GM15510 (cell line): ENCODE data around the gene MCCD1.

Experiments used
- POLR2A ChIP-seq: IDR thresholded peaks from 3 replicates; pipeline ENCODE4 v1.6.1; 2011; ENCODE audit warnings: borderline replicate concordance; ENCODE audit not compliant: insufficient read length; ENCODE audit errors: extremely low read depth

The MCCD1 gene

DNA sequence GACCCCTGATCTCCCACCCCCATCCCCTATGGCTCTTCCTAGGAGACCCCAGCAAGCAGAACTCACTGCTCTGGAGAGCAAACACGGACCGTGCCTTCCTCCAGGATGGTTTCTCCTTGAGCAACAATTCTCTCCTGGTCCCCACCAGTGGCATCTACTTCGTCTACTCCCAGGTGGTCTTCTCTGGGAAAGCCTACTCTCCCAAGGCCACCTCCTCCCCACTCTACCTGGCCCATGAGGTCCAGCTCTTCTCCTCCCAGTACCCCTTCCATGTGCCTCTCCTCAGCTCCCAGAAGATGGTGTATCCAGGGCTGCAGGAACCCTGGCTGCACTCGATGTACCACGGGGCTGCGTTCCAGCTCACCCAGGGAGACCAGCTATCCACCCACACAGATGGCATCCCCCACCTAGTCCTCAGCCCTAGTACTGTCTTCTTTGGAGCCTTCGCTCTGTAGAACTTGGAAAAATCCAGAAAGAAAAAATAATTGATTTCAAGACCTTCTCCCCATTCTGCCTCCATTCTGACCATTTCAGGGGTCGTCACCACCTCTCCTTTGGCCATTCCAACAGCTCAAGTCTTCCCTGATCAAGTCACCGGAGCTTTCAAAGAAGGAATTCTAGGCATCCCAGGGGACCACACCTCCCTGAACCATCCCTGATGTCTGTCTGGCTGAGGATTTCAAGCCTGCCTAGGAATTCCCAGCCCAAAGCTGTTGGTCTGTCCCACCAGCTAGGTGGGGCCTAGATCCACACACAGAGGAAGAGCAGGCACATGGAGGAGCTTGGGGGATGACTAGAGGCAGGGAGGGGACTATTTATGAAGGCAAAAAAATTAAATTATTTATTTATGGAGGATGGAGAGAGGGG lies 44.7 kb downstream of the MCCD1 start:
- no peak for TF ChIP-seq POLR2A

DNA sequence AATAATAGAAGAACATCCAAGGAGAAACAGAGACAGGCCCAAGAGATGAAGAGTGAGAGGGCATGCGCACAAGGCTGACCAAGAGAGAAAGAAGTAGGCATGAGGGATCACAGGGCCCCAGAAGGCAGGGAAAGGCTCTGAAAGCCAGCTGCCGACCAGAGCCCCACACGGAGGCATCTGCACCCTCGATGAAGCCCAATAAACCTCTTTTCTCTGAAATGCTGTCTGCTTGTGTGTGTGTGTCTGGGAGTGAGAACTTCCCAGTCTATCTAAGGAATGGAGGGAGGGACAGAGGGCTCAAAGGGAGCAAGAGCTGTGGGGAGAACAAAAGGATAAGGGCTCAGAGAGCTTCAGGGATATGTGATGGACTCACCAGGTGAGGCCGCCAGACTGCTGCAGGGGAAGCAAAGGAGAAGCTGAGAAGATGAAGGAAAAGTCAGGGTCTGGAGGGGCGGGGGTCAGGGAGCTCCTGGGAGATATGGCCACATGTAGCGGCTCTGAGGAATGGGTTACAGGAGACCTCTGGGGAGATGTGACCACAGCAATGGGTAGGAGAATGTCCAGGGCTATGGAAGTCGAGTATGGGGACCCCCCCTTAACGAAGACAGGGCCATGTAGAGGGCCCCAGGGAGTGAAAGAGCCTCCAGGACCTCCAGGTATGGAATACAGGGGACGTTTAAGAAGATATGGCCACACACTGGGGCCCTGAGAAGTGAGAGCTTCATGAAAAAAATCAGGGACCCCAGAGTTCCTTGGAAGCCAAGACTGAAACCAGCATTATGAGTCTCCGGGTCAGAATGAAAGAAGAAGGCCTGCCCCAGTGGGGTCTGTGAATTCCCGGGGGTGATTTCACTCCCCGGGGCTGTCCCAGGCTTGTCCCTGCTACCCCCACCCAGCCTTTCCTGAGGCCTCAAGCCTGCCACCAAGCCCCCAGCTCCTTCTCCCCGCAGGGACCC lies 45.6 kb downstream of the MCCD1 start:
- TF ChIP-seq POLR2A = peak; percentile 48

DNA sequence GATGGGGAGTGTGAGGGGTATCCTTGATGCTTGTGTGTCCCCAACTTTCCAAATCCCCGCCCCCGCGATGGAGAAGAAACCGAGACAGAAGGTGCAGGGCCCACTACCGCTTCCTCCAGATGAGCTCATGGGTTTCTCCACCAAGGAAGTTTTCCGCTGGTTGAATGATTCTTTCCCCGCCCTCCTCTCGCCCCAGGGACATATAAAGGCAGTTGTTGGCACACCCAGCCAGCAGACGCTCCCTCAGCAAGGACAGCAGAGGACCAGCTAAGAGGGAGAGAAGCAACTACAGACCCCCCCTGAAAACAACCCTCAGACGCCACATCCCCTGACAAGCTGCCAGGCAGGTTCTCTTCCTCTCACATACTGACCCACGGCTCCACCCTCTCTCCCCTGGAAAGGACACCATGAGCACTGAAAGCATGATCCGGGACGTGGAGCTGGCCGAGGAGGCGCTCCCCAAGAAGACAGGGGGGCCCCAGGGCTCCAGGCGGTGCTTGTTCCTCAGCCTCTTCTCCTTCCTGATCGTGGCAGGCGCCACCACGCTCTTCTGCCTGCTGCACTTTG lies 46.7 kb downstream of the MCCD1 start, which contains the start of gene TNF:
Gene TNF (plus strand): TSS at position 231 of the 567 bp plus-strand sequence. CDS start 177 bp downstream, at position 408.
- TF ChIP-seq POLR2A = peak; percentile 99

DNA sequence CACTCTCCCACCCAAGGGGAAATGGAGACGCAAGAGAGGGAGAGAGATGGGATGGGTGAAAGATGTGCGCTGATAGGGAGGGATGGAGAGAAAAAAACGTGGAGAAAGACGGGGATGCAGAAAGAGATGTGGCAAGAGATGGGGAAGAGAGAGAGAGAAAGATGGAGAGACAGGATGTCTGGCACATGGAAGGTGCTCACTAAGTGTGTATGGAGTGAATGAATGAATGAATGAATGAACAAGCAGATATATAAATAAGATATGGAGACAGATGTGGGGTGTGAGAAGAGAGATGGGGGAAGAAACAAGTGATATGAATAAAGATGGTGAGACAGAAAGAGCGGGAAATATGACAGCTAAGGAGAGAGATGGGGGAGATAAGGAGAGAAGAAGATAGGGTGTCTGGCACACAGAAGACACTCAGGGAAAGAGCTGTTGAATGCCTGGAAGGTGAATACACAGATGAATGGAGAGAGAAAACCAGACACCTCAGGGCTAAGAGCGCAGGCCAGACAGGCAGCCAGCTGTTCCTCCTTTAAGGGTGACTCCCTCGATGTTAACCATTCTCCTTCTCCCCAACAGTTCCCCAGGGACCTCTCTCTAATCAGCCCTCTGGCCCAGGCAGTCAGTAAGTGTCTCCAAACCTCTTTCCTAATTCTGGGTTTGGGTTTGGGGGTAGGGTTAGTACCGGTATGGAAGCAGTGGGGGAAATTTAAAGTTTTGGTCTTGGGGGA lies 47.4 kb downstream of the MCCD1 start:
- no peak for TF ChIP-seq POLR2A

DNA sequence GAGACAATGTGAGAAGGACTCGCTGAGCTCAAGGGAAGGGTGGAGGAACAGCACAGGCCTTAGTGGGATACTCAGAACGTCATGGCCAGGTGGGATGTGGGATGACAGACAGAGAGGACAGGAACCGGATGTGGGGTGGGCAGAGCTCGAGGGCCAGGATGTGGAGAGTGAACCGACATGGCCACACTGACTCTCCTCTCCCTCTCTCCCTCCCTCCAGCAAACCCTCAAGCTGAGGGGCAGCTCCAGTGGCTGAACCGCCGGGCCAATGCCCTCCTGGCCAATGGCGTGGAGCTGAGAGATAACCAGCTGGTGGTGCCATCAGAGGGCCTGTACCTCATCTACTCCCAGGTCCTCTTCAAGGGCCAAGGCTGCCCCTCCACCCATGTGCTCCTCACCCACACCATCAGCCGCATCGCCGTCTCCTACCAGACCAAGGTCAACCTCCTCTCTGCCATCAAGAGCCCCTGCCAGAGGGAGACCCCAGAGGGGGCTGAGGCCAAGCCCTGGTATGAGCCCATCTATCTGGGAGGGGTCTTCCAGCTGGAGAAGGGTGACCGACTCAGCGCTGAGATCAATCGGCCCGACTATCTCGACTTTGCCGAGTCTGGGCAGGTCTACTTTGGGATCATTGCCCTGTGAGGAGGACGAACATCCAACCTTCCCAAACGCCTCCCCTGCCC lies 48.3 kb downstream of the MCCD1 start:
- no peak for TF ChIP-seq POLR2A

DNA sequence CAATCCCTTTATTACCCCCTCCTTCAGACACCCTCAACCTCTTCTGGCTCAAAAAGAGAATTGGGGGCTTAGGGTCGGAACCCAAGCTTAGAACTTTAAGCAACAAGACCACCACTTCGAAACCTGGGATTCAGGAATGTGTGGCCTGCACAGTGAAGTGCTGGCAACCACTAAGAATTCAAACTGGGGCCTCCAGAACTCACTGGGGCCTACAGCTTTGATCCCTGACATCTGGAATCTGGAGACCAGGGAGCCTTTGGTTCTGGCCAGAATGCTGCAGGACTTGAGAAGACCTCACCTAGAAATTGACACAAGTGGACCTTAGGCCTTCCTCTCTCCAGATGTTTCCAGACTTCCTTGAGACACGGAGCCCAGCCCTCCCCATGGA lies 48.8 kb downstream of the MCCD1 start:
- TF ChIP-seq POLR2A = peak; percentile 8

DNA sequence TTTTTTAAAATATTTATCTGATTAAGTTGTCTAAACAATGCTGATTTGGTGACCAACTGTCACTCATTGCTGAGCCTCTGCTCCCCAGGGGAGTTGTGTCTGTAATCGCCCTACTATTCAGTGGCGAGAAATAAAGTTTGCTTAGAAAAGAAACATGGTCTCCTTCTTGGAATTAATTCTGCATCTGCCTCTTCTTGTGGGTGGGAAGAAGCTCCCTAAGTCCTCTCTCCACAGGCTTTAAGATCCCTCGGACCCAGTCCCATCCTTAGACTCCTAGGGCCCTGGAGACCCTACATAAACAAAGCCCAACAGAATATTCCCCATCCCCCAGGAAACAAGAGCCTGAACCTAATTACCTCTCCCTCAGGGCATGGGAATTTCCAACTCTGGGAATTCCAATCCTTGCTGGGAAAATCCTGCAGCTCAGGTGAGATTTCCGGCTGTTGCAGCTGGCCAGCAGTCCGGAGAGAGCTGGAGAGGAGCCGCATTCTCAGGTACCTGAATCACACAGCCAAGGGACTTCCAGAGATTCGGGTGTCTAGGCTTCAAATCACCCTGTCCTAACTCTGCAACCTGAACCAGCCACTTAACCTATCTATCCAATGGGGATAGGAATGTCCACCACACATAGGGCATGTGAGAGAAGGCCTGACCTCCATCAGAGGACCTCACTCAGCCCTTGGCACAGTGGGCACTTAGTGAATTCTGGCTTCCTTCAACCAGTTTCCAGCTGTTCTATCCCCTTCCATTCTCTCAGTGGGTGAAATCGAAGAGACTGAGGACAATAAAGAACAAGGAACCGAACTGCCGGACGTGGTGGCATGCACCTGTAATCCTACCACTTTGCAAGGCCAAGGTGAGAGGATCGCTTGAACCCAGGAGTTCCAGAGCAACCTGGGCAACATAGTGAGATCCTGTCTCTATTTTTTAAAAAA lies 49.7 kb downstream of the MCCD1 start:
- peak; percentile 36 for TF ChIP-seq POLR2A

DNA sequence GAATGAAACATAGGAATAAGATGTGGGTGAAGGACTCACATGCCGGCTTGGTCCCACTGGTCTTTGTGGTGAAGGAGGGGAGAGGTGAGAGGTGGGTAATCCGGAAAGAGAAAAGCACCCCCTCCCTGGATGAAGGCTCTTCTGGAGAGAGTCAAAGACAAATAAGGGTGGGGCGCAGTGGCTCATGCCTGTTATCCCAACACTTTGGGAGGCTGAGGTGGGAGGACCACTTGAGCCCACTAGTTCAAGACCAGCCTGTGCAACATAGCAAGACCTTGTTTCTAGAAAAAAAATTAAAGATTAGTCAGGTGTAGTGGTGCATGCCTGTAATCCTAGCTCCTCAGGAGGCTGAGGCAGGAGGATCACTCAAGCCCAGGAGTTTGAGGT lies 50.4 kb downstream of the MCCD1 start:
- TF ChIP-seq POLR2A = no peak
